ENCODE measurements around the gene ERC2.
A peak's percentile ranks its signal among the peaks of the same experiment; 100 is the strongest.

The ERC2 gene

DNA sequence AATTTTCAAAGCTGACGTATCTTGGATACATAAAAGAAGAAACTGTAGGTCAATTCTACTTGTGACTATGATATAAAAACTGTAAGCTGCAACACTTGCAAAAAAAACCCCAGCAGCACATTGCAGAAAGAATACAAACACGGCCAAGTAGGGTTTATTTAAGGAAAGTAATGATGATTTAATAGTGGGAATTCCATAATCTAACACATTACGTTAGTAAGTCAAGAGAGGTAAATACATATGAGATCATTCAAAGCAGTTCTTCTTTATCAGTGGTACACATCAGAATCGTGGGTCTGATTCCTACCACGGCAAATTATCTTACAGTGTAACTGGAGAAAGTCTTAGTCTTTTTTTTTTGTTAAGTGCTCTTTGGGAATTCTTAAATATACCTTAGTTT, 688.7 kb downstream of the ERC2 start:
- no peak for DNase-seq

DNA sequence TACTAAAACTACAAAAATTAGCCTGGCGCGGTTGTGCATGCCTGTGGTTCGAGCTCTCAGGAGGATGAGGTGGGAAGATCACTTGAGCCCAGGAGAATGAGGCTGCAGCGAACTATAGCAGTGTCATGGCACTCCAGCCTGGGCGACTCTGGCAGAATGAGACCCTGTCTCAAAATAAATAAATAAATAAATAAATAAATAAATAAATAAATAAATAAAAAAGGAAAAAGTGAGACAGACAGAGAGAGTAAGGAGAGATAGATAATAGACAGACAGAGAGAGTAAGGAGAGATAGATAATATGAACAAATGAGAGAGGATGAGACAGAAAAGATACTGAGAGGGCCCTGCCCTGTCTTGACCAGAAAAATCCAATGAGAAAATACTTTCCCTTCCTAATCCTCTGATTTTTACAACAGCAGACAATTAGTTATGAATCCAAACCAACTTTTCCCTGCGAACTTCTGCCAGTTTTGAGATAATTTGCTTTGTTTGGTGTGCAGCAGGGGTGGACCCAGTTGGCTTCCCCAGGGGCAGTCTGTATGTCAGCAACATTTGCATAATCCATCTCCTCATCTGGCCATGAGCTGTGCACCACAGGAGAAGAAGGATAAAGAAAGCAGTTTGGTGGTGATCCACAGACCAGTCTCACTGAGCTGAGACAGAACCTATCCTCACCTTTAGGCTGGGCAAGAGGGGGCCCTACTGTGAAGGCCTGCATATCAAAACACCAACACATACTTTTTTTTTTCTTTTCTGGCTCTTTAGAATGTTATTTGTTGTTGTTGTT, 692.7 kb downstream of the ERC2 start:
- DNase-seq, result no peak

DNA sequence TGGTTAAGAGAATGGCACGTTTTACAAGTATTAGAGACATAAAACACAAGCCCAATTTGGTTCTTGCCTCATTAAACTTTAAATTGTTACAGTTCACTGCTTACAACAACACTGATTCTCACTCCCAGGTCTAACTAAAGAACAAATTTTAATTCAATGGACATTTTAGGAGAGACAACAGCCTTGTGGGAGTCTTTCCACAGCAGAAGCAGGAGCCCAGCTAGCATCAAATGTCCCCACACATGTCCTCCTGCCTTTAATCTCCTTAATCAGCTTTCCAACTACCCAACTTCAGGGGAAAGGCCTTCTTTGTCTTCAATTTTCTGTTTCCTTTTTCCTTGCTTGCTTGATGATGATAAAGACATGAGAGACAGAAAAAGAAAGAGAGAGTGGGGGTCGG, 693.4 kb downstream of the ERC2 start:
- DNase-seq, result no peak

DNA sequence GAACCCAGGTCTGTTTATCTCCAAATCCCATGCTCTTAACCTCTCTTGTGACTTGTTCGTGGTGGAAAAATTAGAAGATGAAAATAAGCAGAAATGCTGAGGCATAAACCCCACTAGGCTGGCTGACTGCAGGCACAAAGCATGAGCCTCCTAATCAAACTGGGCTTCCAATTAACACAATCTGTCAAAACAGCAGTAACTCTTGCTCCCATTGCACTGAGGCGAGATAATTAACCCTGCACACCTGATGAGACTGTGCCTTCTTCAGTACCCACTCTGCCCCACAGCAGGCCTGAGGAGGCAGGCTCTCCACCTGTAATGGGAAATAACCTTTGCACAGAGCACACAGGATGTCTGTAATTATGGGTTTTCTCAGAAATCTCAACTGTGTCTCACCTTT, 696.8 kb downstream of the ERC2 start:
- no peak for DNase-seq

GRCh38 chr3:55770077-55770476, 698.2 kb downstream of the ERC2 start:
- DNase-seq, result no peak

- no peak for DNase-seq
These were observed 701.5 kb downstream of the ERC2 start for GRCh38 chr3:55766753-55767152.

- DNase-seq, result no peak
These were observed 702.2 kb downstream of the ERC2 start for GRCh38 chr3:55765906-55766701.

DNA sequence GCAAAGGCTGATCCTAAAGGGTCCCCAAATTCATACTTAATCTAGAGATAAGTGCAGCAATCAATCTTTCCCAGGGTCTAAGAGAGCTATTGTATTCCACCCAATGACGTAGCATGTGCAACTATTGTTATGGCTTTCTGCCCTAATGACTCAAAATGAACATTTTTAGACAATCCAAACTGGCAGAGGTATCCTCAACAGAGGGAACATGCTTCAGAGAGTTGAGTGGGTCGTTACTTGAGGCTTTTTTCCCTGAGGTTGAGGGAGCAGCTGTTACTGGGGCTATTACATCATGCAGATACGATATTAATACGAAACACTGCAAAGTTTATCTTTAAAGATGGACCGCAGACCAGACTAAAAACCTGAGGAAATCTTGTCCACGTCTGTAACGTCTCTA, 702.9 kb downstream of the ERC2 start:
- DNase-seq, result no peak

- no peak for DNase-seq
These were observed 711.3 kb downstream of the ERC2 start for GRCh38 chr3:55756976-55757375.

DNA sequence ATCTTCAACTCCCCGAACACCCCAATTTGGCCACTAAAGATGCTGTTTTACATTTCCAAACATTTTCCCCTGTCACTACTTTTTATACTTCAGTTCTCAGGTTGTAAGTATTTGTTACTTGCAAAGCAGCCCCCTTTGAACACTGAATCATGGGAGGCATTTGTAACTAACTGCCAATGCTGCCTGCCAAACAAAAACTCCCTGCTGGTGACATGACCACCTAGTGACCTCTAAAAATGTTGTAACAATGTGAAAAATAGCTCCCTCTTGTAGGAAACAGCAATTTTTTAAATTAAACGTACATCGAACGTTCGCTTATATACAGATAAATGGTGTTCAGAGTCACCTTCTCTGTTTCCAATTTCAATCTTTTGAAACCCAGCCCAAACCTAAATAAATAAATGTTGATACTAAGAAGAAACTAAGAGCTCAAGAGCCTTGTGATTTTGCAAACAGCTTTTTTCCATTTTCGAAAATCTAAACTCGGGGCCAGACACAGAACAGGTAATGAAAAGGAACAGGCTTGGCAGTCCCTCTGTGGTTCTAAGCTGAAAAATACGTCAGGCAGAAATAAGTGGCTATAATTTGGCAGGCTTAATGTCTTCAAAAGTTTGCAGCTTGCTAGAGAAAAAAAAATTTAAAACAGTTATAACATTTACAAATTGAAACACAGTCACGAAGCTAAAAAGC, 712.6 kb downstream of the ERC2 start:
- DNase-seq, result no peak

DNA sequence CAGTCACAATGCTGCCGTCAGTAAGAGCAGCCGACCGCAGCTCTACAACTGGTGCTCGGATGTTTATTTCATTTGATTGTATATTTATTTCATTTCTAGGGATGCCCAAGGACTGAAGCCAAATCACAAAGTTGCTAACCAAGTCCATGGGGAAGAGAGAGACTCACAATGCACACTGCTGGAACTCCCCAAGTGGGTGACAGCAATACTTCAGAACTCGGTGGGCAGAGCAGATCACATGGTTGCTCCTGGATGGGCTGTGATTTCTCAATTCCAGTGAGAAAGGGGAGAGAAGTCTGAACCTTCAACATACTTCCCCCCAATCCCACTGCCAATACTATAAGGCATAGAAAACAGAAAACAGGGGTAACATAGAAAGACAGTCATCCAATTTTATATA, 715.4 kb downstream of the ERC2 start:
- DNase-seq, result no peak

DNA sequence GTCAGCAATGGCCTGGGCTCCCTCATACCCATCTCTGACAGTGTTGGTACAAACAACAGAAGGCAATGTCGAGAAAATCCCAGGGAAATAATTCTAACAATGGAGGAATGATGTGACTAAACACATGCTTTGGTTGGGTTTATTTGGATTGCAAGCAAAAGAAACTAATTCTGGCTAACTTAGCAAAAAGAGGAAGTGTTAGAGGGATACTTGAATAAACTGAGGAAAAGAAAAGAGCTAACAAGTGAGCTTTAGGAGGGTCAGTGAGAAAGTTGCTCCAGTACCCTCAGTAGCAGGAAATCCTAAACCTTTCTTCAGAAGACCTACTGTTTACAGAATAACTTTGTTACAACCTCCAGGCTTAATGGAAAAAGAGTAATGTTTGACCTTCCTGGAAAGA, 716.5 kb downstream of the ERC2 start:
- no peak for DNase-seq

- DNase-seq, result no peak
These were observed 717.7 kb downstream of the ERC2 start for GRCh38 chr3:55750525-55750924.

- DNase-seq, result no peak
These were observed 719.2 kb downstream of the ERC2 start for GRCh38 chr3:55749036-55749435.

GRCh38 chr3:55746808-55747413, 721.4 kb downstream of the ERC2 start:
- DNase-seq, result peak in 3 of 4 experiments; percentile 11 to 41 (median 15)

DNA sequence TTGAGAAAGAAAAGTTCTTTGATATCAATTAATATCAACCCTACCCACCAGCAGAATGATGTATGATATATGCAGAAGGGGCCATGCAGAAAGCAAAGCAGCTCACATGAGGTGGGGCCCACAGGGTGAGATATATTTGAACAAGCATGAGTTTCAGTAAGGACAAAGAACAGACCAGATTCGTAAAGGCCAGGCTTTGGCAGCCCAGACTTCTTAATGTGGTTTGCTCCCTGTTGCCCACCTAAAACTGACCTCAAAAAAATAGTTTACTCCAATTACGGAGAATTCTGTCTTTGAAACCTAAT, 725.5 kb downstream of the ERC2 start:
- DNase-seq, result no peak

DNA sequence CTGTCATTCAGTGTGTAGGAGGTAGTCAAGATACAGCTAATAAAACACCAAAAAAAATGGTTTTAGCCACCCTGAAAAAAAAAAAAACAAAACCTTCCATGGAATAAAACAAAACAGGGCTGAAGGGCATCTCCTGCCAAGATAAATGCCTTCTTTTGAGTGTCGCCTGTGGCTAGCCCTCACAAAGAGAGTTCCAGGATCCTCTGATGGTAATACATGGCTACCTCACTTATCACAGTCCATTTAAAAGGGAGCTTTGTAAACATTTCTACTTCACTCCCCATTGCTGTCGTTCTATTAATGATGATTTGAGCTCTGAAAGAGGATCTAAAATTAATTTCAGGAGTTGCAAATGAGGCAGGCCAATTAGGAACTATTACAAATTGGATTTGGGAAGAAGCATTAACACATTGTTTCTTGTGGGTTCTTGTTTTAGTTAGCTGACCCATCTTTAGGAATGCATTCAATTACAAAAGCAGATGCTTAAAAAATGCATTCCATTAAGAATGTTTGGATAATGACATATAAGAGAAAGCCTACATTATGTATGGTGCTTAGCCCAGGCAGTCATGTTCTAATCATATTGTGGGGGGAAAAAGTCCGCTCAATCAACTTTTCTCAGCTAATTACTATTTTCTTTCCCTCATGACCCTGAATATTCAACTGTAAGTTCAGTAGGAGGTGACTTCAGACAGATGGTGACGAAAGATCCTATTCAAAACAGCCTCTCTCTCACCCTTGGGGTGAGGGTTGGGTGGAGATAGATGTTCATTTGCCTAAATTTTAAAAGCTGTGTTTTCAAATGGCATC, 726.0 kb downstream of the ERC2 start:
- DNase-seq, result no peak

DNA sequence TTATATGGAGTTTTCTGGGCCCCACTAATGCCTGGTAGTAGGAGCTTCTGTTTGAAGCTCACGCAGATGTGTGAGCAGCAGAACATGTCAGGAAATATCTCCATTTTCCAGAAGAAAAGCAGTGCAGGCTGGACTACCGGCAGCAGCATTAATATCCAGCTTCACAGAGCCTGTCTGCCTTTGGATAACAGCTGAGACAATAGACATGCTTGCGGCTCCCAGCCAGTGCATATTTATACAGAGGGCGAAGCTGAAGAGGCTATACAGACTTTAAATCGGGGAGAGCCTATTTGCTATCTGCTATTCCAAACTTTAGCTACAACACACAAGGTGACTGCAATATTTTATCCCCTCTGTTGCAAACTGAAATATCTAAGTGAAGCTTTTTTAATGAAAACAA, 731.1 kb downstream of the ERC2 start:
- no peak for DNase-seq

- peak in 1 of 4 experiments; percentile 4 for DNase-seq
These were observed 732.3 kb downstream of the ERC2 start for GRCh38 chr3:55735976-55736375.

DNA sequence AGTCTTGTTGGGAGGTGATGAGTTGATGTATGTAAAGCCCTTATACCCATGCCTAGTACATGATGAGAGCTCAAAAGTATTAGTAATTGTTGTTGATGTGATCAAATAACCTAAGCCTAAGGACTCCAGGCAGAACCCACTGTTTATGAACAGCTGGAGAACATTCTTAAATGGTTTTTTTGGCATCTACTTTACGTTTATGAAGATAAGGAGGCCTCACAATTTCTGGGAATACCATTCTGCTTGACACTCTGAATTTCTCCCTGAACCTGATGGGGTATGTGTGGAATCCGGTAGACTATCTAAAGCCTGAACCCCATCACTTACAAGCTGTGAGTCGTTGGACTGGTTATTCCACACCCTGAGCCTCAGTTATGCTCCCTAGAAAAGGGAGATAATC, 736.5 kb downstream of the ERC2 start:
- no peak for DNase-seq

DNA sequence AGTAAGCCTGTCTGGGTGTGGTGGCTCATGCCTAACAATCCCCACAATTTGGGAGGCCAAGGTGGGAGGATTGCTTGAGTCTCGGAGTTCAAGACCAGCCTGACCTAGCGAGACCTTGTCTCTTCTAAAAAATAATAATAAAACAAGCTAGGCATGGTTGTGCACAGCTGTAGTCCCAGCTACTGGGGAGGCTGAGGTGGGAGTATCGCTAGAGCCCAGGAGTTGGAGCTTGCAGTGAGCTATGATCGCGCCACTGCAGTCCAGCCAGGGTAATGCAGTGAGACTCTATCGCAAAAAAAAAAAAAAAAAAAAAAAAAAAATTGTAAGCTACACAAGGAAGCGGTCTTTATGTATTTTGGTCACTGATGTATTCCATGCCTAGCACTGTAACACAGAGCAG, 738.7 kb downstream of the ERC2 start:
- DNase-seq, result no peak

DNA sequence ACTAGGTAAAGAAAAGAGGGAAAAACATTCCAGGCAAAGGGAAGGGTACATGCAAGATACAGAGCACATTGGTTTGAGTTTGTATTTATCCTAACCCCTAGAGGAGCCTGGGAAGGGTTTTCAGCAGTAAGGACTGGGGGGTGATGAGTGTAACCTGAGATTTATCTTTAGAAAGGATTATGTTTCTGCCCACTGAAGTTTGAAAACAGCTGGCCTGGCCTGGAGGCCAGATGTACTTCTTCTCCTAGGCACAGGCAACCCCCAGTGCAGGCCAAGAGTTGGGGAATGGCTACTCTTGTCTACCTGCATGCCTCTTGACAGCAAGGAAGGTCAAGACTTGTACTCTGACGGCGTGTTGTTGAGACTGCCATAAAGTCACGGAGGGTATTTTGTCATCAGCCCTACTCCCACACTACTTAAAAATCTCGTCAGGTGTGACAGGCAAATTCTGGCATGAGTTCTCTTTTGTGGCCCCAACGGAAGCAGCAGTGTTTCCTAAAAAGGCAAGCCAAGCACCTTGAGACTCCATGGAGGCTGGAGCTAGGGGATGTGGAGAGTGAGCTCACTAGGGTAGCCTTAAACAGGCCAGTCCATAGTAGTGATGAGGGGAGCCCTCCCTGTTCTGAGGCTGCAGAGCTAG, 739.7 kb downstream of the ERC2 start:
- DNase-seq, result no peak

Data from suppressor macrophage (primary cell).